ENCODE measurements around the gene CWF19L2.

Gene CWF19L2

DNA sequence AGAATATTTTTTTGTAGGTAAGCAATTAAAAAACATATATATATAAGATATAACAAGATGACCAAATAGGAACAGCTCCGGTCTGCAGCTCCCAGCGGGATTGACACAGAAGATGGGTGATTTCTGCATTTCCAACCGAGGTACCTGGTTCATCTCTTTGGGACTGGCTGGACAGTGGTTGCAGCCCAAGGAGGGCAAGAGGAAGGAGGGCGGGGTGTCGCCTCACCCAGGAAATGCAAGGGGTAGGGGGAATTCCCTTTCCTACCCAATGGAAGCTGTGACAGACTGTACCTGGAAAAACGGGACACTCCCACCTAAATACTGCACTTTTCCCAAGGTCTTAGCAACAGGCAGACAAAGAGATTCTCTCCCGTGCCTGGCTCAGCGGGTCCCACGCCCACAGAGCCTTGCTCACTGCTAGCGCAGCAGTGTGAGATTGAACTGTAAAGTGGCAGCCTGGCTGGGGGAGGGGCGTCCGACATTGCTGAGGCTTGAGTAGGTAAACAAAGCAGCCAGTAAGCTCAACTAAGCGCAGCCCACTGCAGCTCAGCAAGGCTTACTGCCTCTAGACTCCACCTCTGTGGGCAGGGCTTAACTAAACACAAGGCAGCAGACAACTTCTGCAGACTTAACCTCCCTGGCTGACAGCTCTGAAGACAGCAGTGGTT is 163.8 kb downstream of the CWF19L2 start:
- no peak for FAIRE-seq

DNA sequence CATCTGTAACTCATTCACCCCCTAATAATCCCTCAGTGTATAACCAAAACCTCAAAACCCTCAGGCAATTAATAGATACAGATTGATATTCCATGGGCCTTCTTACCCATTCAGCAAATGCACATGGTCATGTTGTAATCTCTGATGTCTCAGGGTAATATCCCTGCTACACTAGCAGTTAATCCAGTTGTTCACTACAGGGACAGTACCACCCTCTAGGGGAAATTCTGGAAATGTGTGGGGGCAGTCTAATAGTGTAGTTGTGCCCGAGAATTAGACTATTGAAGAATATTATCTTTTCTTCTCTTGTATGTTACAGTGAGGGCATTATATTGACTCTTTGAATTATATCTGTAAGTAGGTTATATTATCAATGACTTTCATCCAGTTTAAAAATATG is 175.4 kb downstream of the CWF19L2 start:
- FAIRE-seq, result no peak
